A673 (cell line): Measurements from ENCODE around the gene SLIT3. TPM values are rescaled to one million over a fixed set of nuclear protein-coding genes. Genes with fewer than 3 reads are reported as not detected.

Source experiments
- BruUV-seq: library from RNA; stranded (reverse); fragments of 400-500 nt; replicated peaks from 2 replicates; lab custom pipeline; 2021; lab: Mats Ljungman, UMichigan
- CTCF ChIA-PET: fragments of 300-600 bp; sonication (Branson Sonifier 250); formaldehyde crosslinking; loops from one replicate; lab custom pipeline; 2022; ENCODE audit warnings: antibody characterized with exemption; lab: Charles Lee
- POLR2A ChIA-PET: fragments of 300-600 bp; sonication (Branson Sonifier 250); formaldehyde crosslinking; loops from one replicate; lab custom pipeline; 2022; ENCODE audit warnings: antibody characterized with exemption; ENCODE audit not compliant: low non-redundant PET; lab: Charles Lee
- DNase-seq: peaks from one replicate; pipeline ENCODE4 v3.0.0-alpha.2; 2015; ENCODE audit warnings: low spot score
- H3K27ac ChIP-seq: fragments of 200-600 bp; sonication (generic); 2 replicates; pipeline ENCODE4 v1.5.1; 2016; ENCODE audit warnings: mixed run types, low read depth, mild to moderate bottlenecking, mixed read lengths, antibody characterized with exemption, low read length; ENCODE audit not compliant: poor library complexity, severe bottlenecking
- H3K27me3 ChIP-seq: fragments of 200-600 bp; sonication (generic); replicated peaks from 2 replicates; pipeline ENCODE4 v1.6.1; 2017; ENCODE audit warnings: mixed run types, low read depth, mild to moderate bottlenecking, mixed read lengths, antibody characterized with exemption, low read length; ENCODE audit not compliant: insufficient read depth, poor library complexity
- H3K36me3 ChIP-seq: fragments of 200-600 bp; sonication (generic); 2 replicates; pipeline ENCODE4 v1.6.1; 2016; ENCODE audit warnings: mixed run types, mild to moderate bottlenecking, mixed read lengths, antibody characterized with exemption, low read length; ENCODE audit not compliant: insufficient read depth, poor library complexity, severe bottlenecking
- H3K4me1 ChIP-seq: fragments of 200-600 bp; sonication (generic); 2 replicates; pipeline ENCODE4 v1.6.1; 2017; ENCODE audit warnings: mixed run types, mild to moderate bottlenecking, mixed read lengths, antibody characterized with exemption, low read length; ENCODE audit not compliant: insufficient read depth, poor library complexity, severe bottlenecking
- H3K4me3 ChIP-seq: fragments of 200-600 bp; sonication (generic); 2 replicates; pipeline ENCODE4 v1.5.1; 2016; ENCODE audit warnings: low read depth, mixed run types, mild to moderate bottlenecking, mixed read lengths, low read length; ENCODE audit not compliant: poor library complexity, severe bottlenecking
- H3K9me3 ChIP-seq: fragments of 200-600 bp; sonication (generic); 2 replicates; pipeline ENCODE4 v1.6.1; 2016; ENCODE audit warnings: mixed run types, low read depth, mild to moderate bottlenecking, mixed read lengths, antibody characterized with exemption, low read length; ENCODE audit not compliant: poor library complexity, severe bottlenecking
- CTCF ChIP-seq: fragments of 300-800, 200-600 bp; sonication (generic); conservative IDR thresholded peaks from 2 replicates; pipeline ENCODE4 v1.5.1; 2017; ENCODE audit warnings: low read depth, mild to moderate bottlenecking, antibody characterized with exemption, low read length, moderate library complexity, mixed read lengths
- EZH2 ChIP-seq: fragments of 200-600 bp; sonication (generic); IDR thresholded peaks from 2 replicates; pipeline ENCODE4 v1.6.1; 2017; ENCODE audit warnings: borderline replicate concordance, low read depth, mild to moderate bottlenecking, mixed read lengths, antibody characterized with exemption, low read length; ENCODE audit not compliant: poor library complexity, severe bottlenecking
- intact Hi-C: fragments of 100-400 bp; cut with micrococcal nuclease; formaldehyde crosslinking; loops from one replicate; pipeline ENCODE4 v1.10.0; 2022; ENCODE audit not compliant: unreplicated experiment
- total RNA-seq: library from RNA; stranded (reverse); gene quantifications from 2 replicates; pipeline ENCODE4 v1.2.3, GENCODE V29; 2021

The SLIT3 gene
- total RNA-seq, 1 experiment from 2014 or later = not detected

GRCh38 chr5:168752416-168753190, 548.3 kb downstream of the SLIT3 start:
- Histone ChIP-seq H3K9me3 (no peaks in the 10 kb centered on the region), H3K27me3 (peaks cover 25% of the 10 kb centered on the region), H3K4me1 (no peaks in the 10 kb centered on the region), H3K36me3 (no peaks in the 10 kb centered on the region), H3K4me3 (no peak overlapping the region), H3K27ac (no peak overlapping the region)
- ChIA-PET CTCF (no interaction called here), POLR2A (no interaction called here)
- BruUV-seq = no TSS peak
- no peak for DNase-seq
- TF ChIP-seq EZH2 = no peak
- TF ChIP-seq CTCF = no peak
- intact Hi-C loops = no loop called here

- TF ChIP-seq EZH2 = no peak
- TF ChIP-seq CTCF = no peak
- intact Hi-C loops = no loop called here
- CTCF ChIA-PET = no interaction called here
- POLR2A ChIA-PET = no interaction called here
- no peak for DNase-seq
- H3K27me3 ChIP-seq = peaks cover 25% of the 10 kb centered on the region
- H3K4me1 ChIP-seq = no peaks in the 10 kb centered on the region
- no peak overlapping the region for H3K4me3 ChIP-seq
- BruUV-seq = no TSS peak
- no peaks in the 10 kb centered on the region for H3K36me3 ChIP-seq
- no peak overlapping the region for H3K27ac ChIP-seq
- no peaks in the 10 kb centered on the region for H3K9me3 ChIP-seq
These were observed 548.9 kb downstream of the SLIT3 start for GRCh38 chr5:168752012-168752411.

- intact Hi-C loops = no loop called here
- DNase-seq = no peak
- Histone ChIP-seq H3K27ac (no peak overlapping the region), H3K36me3 (no peaks in the 10 kb centered on the region), H3K4me1 (no peaks in the 10 kb centered on the region), H3K27me3 (peaks cover 25% of the 10 kb centered on the region), H3K4me3 (no peak overlapping the region), H3K9me3 (no peaks in the 10 kb centered on the region)
- ChIA-PET CTCF (no interaction called here), POLR2A (no interaction called here)
- no TSS peak for BruUV-seq
- TF ChIP-seq CTCF (no peak), EZH2 (no peak)
These were observed 550.0 kb downstream of the SLIT3 start for GRCh38 chr5:168750926-168751325.
